ENCODE measurements around the gene CTNNAL1.
A peak's percentile ranks its signal among the peaks of the same experiment; 100 is the strongest.
"Not testable (repeated sequence)": the region's sequence is repeated elsewhere in the genome, so short reads cannot be mapped to it uniquely, and the experiment has no call there.

CTNNAL1 gene

GRCh38 chr9:108920401-108920800 is 92.9 kb downstream of the CTNNAL1 start:
- not testable (repeated sequence) for DNase-seq

- DNase-seq: no peak
These were observed 93.8 kb downstream of the CTNNAL1 start for GRCh38 chr9:108919517-108919916.

GRCh38 chr9:108913391-108913790 is 99.9 kb downstream of the CTNNAL1 start:
- DNase-seq: no peak

GRCh38 chr9:108911820-108912219 is 101.5 kb downstream of the CTNNAL1 start:
- DNase-seq: peak; percentile 17

- no peak for DNase-seq
These were observed 102.4 kb downstream of the CTNNAL1 start for GRCh38 chr9:108910914-108911313.

- no peak for DNase-seq
These were observed 102.9 kb downstream of the CTNNAL1 start for GRCh38 chr9:108910402-108910801.

- no peak for DNase-seq
These were observed 107.8 kb downstream of the CTNNAL1 start for GRCh38 chr9:108905494-108905893.

GRCh38 chr9:108904161-108904560 is 109.1 kb downstream of the CTNNAL1 start:
- DNase-seq: no peak

- DNase-seq: no peak
These were observed 109.7 kb downstream of the CTNNAL1 start for GRCh38 chr9:108903420-108904103.

GRCh38 chr9:108900176-108900575 is 113.1 kb downstream of the CTNNAL1 start:
- DNase-seq: no peak

GRCh38 chr9:108899023-108899695 is 114.1 kb downstream of the CTNNAL1 start:
- DNase-seq: not testable (repeated sequence)

- DNase-seq: no peak
These were observed 115.8 kb downstream of the CTNNAL1 start for GRCh38 chr9:108897324-108898096.

GRCh38 chr9:108894225-108894997 is 118.9 kb downstream of the CTNNAL1 start:
- DNase-seq: no peak

Measured in CD4-positive, alpha-beta T cell treated with Interleukin-17A for 1 hour (primary cell).